ENCODE data around the gene CDH24. TPM values are rescaled to one million over a fixed set of nuclear protein-coding genes. Genes with fewer than 3 reads are reported as not detected.
A peak's percentile ranks its signal among the peaks of the same experiment; 100 is the strongest.

Gene CDH24
- total and polyA plus RNA-seq, 2 donors (not counting 3 experiments of a cell fraction or from before 2014, with no cell fraction given), result 21.7 to 52.9 TPM

DNA sequence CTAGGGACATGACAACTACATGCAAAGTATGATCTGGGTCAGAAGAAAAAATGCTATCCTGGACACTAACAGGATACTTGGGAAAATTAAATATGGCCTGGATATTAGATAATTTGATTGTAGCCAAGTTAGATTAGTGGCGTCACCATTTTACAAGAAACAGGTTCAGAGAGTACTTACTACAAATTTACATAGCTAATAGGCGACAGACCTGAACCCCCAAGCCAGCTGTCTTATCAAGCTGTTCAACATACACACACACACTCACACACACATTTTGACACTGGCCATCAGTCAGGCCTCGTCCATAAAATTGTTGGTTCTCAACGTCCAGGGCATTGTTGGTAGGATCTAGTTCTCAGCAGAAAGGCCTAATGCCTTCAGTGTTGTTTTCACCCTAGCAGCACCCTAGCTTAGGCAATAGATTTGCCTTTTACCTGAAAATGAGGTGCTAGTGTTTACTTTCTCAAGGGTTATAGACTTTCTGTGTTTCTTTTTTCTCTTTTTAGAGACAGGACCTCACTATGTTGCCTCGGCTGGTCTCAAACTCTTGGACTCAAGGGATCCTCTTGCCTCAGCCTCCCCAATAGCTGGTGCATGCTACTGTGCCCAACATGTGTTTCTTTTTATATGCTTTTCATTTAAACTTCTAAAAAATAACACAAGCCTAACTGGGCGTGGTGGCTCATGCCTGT is 44.1 kb downstream of the CDH24 start:
- Histone ChIP-seq H3K9ac (replicated peaks; ENCODE audit: extremely low read depth, insufficient read depth, low read length) (no peak overlapping the region), H3K36me3 (ENCODE audit: control insufficient read depth in 2 of 2, extremely low read depth in 1 of 2, insufficient read depth in 2 of 2, low read length in 2 of 2) (no peaks in the 10 kb centered on the region), H3K27ac (ENCODE audit: insufficient read depth, low read depth, low read length) (no peak overlapping the region), H3K4me1 (ENCODE audit: control insufficient read depth, extremely low read depth, insufficient read depth, low read length) (peaks cover 11% of the 10 kb centered on the region), H3K9me1 (replicated peaks; ENCODE audit: control insufficient read depth, extremely low read depth, insufficient read depth, low read length) (no peaks in the 10 kb centered on the region), H3K4me2 (ENCODE audit: insufficient read depth, low read length) (no peak overlapping the region), H2AFZ (ENCODE audit: low read depth, low read length) (no peak overlapping the region), H3K9me3 (replicated peaks; ENCODE audit: control insufficient read depth, insufficient read depth, low read length) (no peaks in the 10 kb centered on the region), H4K20me1 (replicated peaks; ENCODE audit: control insufficient read depth, extremely low read depth, insufficient read depth, low read length) (no peaks in the 10 kb centered on the region), H3K4me3 (replicated peaks in 1 of 3; ENCODE audit: insufficient read depth in 1 of 3, low read depth in 1 of 3, low read length in 3 of 3) (no peak overlapping the region), H3K27me3 (ENCODE audit: control insufficient read depth in 2 of 2, insufficient read depth in 2 of 2, low read length in 2 of 2) (no peaks in the 10 kb centered on the region), H3K79me2 (ENCODE audit: control insufficient read depth, insufficient read depth, low read length) (no peaks in the 10 kb centered on the region)
- intact Hi-C loops (cut with micrococcal nuclease) (no loop called here), dilution Hi-C loops (cut with MboI; ENCODE audit: extremely low pct_ligation_motif_present, low sequenced_read_pairs) (no loop called here)
- no peak for DNase-seq (ENCODE audit: low read depth, low spot score)
- BruUV-seq (replicated peaks), result no TSS peak
- FAIRE-seq, result peak; percentile 12
- ChIA-PET POLR2A (no interaction called here), CTCF (interaction anchor here (1.3 to 5.5 kb wide), 3 partner anchors 18 to 44 kb away, joined by 4 to 27 read pairs (median 17); partner anchors contain the start of gene CDH24)
- TF ChIP-seq POLR2A (IDR thresholded peaks at IDR 0.05; ENCODE audit: low read depth, low read length) (no peak), GATA2 (IDR thresholded peaks at IDR 0.05; ENCODE audit: insufficient read depth, insufficient read length, low read depth, low read length) (no peak), FOS (IDR thresholded peaks at IDR 0.05; ENCODE audit: borderline replicate concordance, insufficient read depth, low read length) (no peak), MYC (IDR thresholded peaks at IDR 0.05; ENCODE audit: low read depth, low read length) (no peak), JUN (IDR thresholded peaks at IDR 0.05; ENCODE audit: borderline replicate concordance, insufficient read depth, insufficient read length, low read depth) (no peak), POLR2AphosphoS5 (IDR thresholded peaks at IDR 0.05; ENCODE audit: insufficient read depth, low read depth, low read length) (no peak), EZH2 (IDR thresholded peaks at IDR 0.05; ENCODE audit: borderline replicate concordance, low read depth, low read length, severe bottlenecking) (no peak)
- TF ChIP-seq, protein P1, sequence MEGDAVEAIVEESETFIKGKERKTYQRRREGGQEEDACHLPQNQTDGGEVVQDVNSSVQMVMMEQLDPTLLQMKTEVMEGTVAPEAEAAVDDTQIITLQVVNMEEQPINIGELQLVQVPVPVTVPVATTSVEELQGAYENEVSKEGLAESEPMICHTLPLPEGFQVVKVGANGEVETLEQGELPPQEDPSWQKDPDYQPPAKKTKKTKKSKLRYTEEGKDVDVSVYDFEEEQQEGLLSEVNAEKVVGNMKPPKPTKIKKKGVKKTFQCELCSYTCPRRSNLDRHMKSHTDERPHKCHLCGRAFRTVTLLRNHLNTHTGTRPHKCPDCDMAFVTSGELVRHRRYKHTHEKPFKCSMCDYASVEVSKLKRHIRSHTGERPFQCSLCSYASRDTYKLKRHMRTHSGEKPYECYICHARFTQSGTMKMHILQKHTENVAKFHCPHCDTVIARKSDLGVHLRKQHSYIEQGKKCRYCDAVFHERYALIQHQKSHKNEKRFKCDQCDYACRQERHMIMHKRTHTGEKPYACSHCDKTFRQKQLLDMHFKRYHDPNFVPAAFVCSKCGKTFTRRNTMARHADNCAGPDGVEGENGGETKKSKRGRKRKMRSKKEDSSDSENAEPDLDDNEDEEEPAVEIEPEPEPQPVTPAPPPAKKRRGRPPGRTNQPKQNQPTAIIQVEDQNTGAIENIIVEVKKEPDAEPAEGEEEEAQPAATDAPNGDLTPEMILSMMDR (IDR thresholded peaks at IDR 0.05; ENCODE audit: extremely low read depth in 1 of 2, insufficient read depth in 1 of 2, low read depth in 1 of 2, low read length in 2 of 2), result no peak
- TF ChIP-seq, protein P2, sequence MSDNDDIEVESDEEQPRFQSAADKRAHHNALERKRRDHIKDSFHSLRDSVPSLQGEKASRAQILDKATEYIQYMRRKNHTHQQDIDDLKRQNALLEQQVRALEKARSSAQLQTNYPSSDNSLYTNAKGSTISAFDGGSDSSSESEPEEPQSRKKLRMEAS (IDR thresholded peaks at IDR 0.05; ENCODE audit: insufficient read depth, insufficient read length), result no peak
